Activated CD4-positive, alpha-beta T cell treated with anti-CD3 and anti-CD28 coated beads for 36 hours (primary cell): ENCODE data around the gene ABHD8. TPM values are rescaled to one million over a fixed set of nuclear protein-coding genes. Genes with fewer than 3 reads are reported as not detected.
A peak's percentile ranks its signal among the peaks of the same experiment; 100 is the strongest.

Source experiments
- ATAC-seq: fragments of 200-7000 bp; cut with Tn5 transposase; one replicate; pipeline ENCODE4 v1.10.0; 2021; ENCODE audit warnings: mild to moderate bottlenecking, moderate library complexity
- CTCF ChIA-PET: fragments of 350-600 bp; sonication (Branson Sonifier 250); formaldehyde crosslinking; loops from one replicate; lab custom pipeline; 2021; ENCODE audit warnings: antibody characterized with exemption; lab: Charles Lee
- POLR2A ChIA-PET: fragments of 350-600 bp; sonication (Branson Sonifier 250); formaldehyde crosslinking; loops from one replicate; lab custom pipeline; 2021; ENCODE audit warnings: antibody characterized with exemption, inconsistent platforms; lab: Charles Lee
- DNase-seq: peaks from one replicate; pipeline ENCODE4 v3.0.0-alpha.2; 2020
- H3K27ac Mint-ChIP-seq: one replicate; pipeline ENCODE4 v1.8.0; 2021; ENCODE audit warnings: mixed read lengths
- H3K27me3 Mint-ChIP-seq: one replicate; pipeline ENCODE4 v1.8.0; 2021; ENCODE audit warnings: mixed read lengths
- H3K36me3 Mint-ChIP-seq: one replicate; pipeline ENCODE4 v1.8.0; 2021; ENCODE audit warnings: low read depth, mixed read lengths
- H3K4me1 Mint-ChIP-seq: one replicate; pipeline ENCODE4 v1.8.0; 2021; ENCODE audit warnings: mixed read lengths
- H3K4me3 Mint-ChIP-seq: one replicate; pipeline ENCODE4 v1.8.0; 2021; ENCODE audit warnings: mild to moderate bottlenecking, moderate library complexity, mixed read lengths
- H3K9me3 Mint-ChIP-seq: one replicate; pipeline ENCODE4 v1.8.0; 2021; ENCODE audit warnings: low read depth, mixed read lengths
- intact Hi-C, 2 experiments: fragments of 100-400 bp; cut with DNase I in 1 of 2; cut with micrococcal nuclease in 1 of 2; formaldehyde crosslinking; loops; one replicate each; pipeline versions ENCODE4 v1.14.2 to v1.15.1; 2022 to 2024; cut with DNase I, micrococcal nuclease
- total RNA-seq, 2 experiments: library from RNA; stranded (reverse); gene quantifications; one replicate each; pipeline ENCODE4 v1.2.3, GENCODE V29; 2021

ABHD8 gene
- total RNA-seq, 2 experiments from 2014 or later = 6.1 to 8.0 TPM

- ChIA-PET CTCF (interaction anchor here (0.6 to 1.5 kb wide), 2 partner anchors 48 to 124 kb away, joined by 5 read pairs; no protein-coding TSS in a partner anchor), POLR2A (no interaction called here)
- DNase-seq = no peak
- Mint-ChIP-seq H3K9me3 (no peaks in the 10 kb centered on the region), H3K27me3 (no peaks in the 10 kb centered on the region), H3K4me3 (no peak overlapping the region), H3K36me3 (peaks cover 15% of the 10 kb centered on the region), H3K4me1 (peaks cover 10% of the 10 kb centered on the region), H3K27ac (no peak overlapping the region)
- intact Hi-C loops = no loop called here
- ATAC-seq = no peak
Observed at GRCh38 chr19:17340302-17340870, 37.2 kb upstream of the ABHD8 start.

DNA sequence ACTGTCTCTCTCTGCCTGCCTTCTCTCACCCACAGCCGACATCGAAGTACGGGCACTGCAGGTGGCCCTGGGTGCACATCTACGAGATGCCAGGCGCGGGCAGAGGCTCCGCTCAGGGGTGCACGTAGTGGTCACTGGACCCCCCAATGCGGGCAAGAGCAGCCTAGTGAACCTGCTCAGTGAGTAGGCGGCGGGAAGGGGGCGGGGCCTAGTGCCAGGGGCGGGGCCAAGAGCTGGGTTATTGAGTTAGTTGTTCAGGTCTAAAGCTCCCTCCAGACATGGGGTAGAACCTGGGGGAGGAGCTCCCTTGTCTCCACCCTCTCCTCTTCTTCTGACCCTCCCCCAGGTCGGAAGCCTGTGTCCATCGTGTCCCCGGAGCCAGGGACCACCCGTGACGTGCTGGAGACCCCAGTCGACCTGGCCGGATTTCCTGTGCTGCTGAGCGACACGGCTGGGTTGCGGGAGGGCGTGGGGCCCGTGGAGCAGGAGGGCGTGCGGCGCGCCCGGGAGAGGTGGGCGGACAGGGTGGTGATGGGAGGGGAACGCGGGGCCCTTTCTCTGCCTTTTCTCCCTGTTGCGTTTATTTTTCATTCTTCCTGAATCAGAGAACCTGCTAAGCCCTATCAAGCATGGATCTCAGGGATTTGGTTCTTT is 36.0 kb upstream of the ABHD8 start:
- Mint-ChIP-seq H3K4me3 (peak overlapping the region; percentile 98), H3K27ac (no peak overlapping the region), H3K4me1 (peaks cover 16% of the 10 kb centered on the region), H3K9me3 (no peaks in the 10 kb centered on the region), H3K36me3 (peaks cover 15% of the 10 kb centered on the region), H3K27me3 (no peaks in the 10 kb centered on the region)
- intact Hi-C loops = loop anchor here in 1 of 2 experiments (5.0 kb wide), 1 partner anchor 128 kb away; no protein-coding TSS in a partner anchor
- POLR2A ChIA-PET = no interaction called here
- ATAC-seq (no peak), DNase-seq (peak; percentile 86)
- CTCF ChIA-PET = no interaction called here

DNA sequence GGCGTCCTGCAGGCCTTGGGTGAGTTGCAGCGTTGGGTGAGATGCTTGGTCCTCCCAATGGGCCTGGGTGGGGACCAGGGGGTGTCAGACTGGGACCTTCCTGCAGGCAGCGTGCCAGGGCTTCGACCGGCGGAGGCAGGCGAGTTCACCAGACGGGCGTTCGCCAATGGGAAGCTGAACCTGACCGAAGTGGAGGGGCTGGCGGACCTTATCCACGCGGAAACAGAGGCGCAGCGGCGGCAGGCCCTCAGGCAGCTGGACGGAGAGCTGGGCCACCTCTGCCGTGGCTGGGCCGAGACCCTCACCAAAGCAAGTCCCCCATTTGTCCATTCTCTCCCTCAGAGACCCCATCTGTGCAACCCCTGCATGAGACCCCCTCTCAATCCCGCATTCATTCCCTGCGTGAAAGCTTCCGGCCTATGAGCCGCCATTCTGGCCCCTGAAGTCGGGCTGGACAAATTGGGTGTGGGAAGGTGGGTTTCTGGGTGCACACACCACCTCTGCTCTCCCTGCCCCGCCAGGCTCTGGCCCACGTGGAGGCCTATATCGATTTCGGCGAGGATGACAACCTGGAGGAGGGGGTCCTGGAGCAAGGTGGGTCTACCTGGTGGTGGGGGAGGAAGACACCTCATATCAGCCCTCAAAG is 35.3 kb upstream of the ABHD8 start:
- Mint-ChIP-seq H3K4me1 (peaks cover 21% of the 10 kb centered on the region), H3K9me3 (no peaks in the 10 kb centered on the region), H3K4me3 (peak overlapping the region; percentile 98), H3K27me3 (no peaks in the 10 kb centered on the region), H3K36me3 (peaks cover 11% of the 10 kb centered on the region), H3K27ac (peak overlapping the region; percentile 98)
- ATAC-seq = no peak
- ChIA-PET CTCF (no interaction called here), POLR2A (no interaction called here)
- no peak for DNase-seq
- intact Hi-C loops = loop anchor here in 1 of 2 experiments (5.0 kb wide), 1 partner anchor 129 kb away; no protein-coding TSS in a partner anchor

GRCh38 chr19:17337675-17338432 is 34.6 kb upstream of the ABHD8 start:
- DNase-seq = peak; percentile 66
- ATAC-seq = no peak
- intact Hi-C loops = loop anchor here (1.0 to 5.0 kb wide), 10 partner anchors 29 to 263 kb away; partner anchors contain the start of genes DDA1 (in 2 of the 2), BABAM1 (in 1 of the 2), COLGALT1 (in 1 of the 2) and HAUS8 (in 1 of the 2)
- H3K27ac Mint-ChIP-seq = peak overlapping the region; percentile 98
- peak overlapping the region; percentile 98 for H3K4me3 Mint-ChIP-seq
- H3K27me3 Mint-ChIP-seq = no peaks in the 10 kb centered on the region
- H3K36me3 Mint-ChIP-seq = peaks cover 14% of the 10 kb centered on the region
- POLR2A ChIA-PET = interaction anchor here (0.7 kb wide), 1 partner anchor 220 kb away, joined by 3 read pairs; no protein-coding TSS in a partner anchor
- H3K4me1 Mint-ChIP-seq = peaks cover 25% of the 10 kb centered on the region
- no peaks in the 10 kb centered on the region for H3K9me3 Mint-ChIP-seq
- CTCF ChIA-PET = no interaction called here

DNA sequence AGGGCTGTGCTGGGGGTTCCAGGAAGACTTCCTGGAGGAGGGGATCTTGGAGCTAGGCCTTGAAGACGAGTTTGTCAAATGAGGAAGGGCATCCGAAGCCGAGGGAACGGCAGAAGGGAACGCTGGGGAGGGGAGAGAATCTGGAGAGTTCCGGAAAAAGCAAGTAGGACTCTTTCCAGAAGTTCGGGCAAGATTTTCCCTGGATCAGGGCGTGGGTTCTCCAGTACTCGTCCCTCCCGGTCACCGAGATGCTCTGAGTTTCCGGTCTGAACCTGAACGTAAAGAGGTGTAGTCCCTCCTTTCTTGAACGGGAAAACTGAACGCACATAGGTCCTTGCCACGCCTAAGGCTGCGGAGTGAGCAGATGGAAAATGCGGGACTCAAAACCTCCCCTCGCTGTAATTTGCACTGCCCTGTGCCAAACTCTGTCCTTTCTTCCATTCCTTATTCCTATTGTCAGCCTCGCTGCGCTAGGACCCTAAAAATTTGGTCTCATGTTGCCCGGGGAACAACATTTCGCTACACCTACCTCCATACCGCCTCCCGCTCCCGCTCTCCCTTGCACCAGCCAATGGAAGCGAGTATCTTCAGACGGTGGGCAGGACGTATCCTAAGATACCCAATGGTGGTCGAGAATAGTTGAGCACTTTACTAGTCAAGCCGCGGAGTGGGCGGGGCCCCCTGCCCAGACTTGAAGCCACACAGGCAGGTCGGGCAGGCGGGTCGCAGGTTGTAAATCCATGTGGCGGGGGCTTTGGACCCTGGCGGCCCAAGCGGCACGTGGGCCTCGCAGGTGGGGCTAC is 33.8 kb upstream of the ABHD8 start, which contains the start of gene GTPBP3:
Gene GTPBP3 (plus strand): TSS at position 682 of the 803 bp plus-strand sequence. CDS start 59 bp downstream, at position 741.
- peak; percentile 89 for ATAC-seq
- DNase-seq = peak; percentile 98
- Mint-ChIP-seq H3K27me3 (no peaks in the 10 kb centered on the region), H3K4me3 (peak within 1 kb of the TSS; percentile 98), H3K9me3 (no peaks in the 10 kb centered on the region), H3K27ac (peak within 1 kb of the TSS; percentile 98), H3K4me1 (peaks cover 25% of the 10 kb centered on the region), H3K36me3 (peaks cover 14% of the 10 kb centered on the region)
- ChIA-PET POLR2A (interaction anchor here (0.7 kb wide), 1 partner anchor 221 kb away, joined by 3 read pairs; no protein-coding TSS in a partner anchor), CTCF (interaction anchor here (0.6 to 1.0 kb wide), 2 partner anchors 11 to 69 kb away, joined by 3 to 5 read pairs; no protein-coding TSS in a partner anchor)
- intact Hi-C loops = loop anchor here (1.0 to 5.0 kb wide), 10 partner anchors 28 to 262 kb away; partner anchors contain the start of genes DDA1 (in 2 of the 2), BABAM1 (in 1 of the 2), COLGALT1 (in 1 of the 2) and HAUS8 (in 1 of the 2)

- no peak for ATAC-seq
- no peaks in the 10 kb centered on the region for H3K27me3 Mint-ChIP-seq
- no peaks in the 10 kb centered on the region for H3K9me3 Mint-ChIP-seq
- no peak for DNase-seq
- peak overlapping the region; percentile 98 for H3K4me3 Mint-ChIP-seq
- CTCF ChIA-PET = interaction anchor here (0.6 to 1.2 kb wide), 12 partner anchors 10 to 1231 kb away, joined by 3 to 5 read pairs (median 4); partner anchors contain the start of gene DDA1
- H3K4me1 Mint-ChIP-seq = peaks cover 28% of the 10 kb centered on the region
- no peak overlapping the region for H3K27ac Mint-ChIP-seq
- intact Hi-C loops = loop anchor here in 1 of 2 experiments (5.0 kb wide), 1 partner anchor 132 kb away; no protein-coding TSS in a partner anchor
- H3K36me3 Mint-ChIP-seq = peaks cover 11% of the 10 kb centered on the region
- POLR2A ChIA-PET = interaction anchor here (0.6 to 2.6 kb wide), 2 partner anchors 11 to 27 kb away, joined by 3 to 11 read pairs; partner anchors contain the start of gene DDA1
Observed at GRCh38 chr19:17335575-17335974, 32.4 kb upstream of the ABHD8 start.

GRCh38 chr19:17334414-17335409 is 31.5 kb upstream of the ABHD8 start, which contains the start of gene ANO8:
ANO8 (minus strand) TSS chr19:17334855; CDS start chr19:17334670, 185 bp downstream.
- ATAC-seq = peak; percentile 43
- no peaks in the 10 kb centered on the region for H3K27me3 Mint-ChIP-seq
- peak within 1 kb of the TSS; percentile 98 for H3K4me3 Mint-ChIP-seq
- CTCF ChIA-PET = interaction anchor here (0.6 to 1.2 kb wide), 7 partner anchors 11 to 107 kb away, joined by 3 to 4 read pairs (median 3); no protein-coding TSS in a partner anchor
- no peaks in the 10 kb centered on the region for H3K9me3 Mint-ChIP-seq
- peak; percentile 97 for DNase-seq
- peaks cover 31% of the 10 kb centered on the region for H3K4me1 Mint-ChIP-seq
- POLR2A ChIA-PET = interaction anchor here (0.5 to 2.6 kb wide), 4 partner anchors 10 to 31 kb away, joined by 3 to 11 read pairs (median 6); partner anchors contain the start of gene DDA1
- peaks cover 9% of the 10 kb centered on the region for H3K36me3 Mint-ChIP-seq
- intact Hi-C loops = loop anchor here in 1 of 2 experiments (5.0 kb wide), 1 partner anchor 133 kb away; no protein-coding TSS in a partner anchor
- peak within 1 kb of the TSS; percentile 74 for H3K27ac Mint-ChIP-seq

GRCh38 chr19:17333611-17334413 is 30.6 kb upstream of the ABHD8 start:
- Mint-ChIP-seq H3K4me1 (peaks cover 32% of the 10 kb centered on the region), H3K9me3 (no peaks in the 10 kb centered on the region), H3K4me3 (peak overlapping the region; percentile 76), H3K27ac (peak overlapping the region; percentile 74), H3K27me3 (no peaks in the 10 kb centered on the region), H3K36me3 (peaks cover 6% of the 10 kb centered on the region)
- ChIA-PET CTCF (interaction anchor here (0.7 to 1.5 kb wide), 6 partner anchors 22 to 1795 kb away, joined by 3 to 5 read pairs (median 4); partner anchors contain the start of gene DDA1), POLR2A (interaction anchor here (0.5 to 2.6 kb wide), 2 partner anchors 16 to 25 kb away, joined by 8 to 11 read pairs; partner anchors contain the start of gene DDA1)
- intact Hi-C loops = no loop called here
- DNase-seq (peak; percentile 90), ATAC-seq (peak; percentile 44)
